ENCODE data around the gene HTR3D.

DNA sequence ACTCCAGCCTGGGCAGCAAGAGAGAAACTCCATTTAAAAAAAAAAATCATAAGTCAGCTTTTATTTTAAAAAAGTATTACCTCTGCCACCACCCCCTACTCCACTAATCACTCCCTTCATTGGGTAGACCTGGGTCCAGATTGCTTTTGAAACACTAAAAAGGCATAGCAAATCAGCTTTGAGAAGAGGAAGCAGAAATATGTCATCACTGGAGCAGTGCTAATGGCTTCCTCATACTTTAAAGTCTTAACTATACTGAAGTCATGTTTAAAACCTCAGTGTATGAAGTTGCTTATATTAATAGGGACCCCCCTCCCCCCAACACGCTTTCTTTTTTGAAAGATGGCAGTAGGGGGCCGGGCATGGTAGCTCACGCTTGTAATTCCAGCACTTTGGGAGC, 1.0 kb upstream of the HTR3D start:
- TF ChIP-seq, protein P1, sequence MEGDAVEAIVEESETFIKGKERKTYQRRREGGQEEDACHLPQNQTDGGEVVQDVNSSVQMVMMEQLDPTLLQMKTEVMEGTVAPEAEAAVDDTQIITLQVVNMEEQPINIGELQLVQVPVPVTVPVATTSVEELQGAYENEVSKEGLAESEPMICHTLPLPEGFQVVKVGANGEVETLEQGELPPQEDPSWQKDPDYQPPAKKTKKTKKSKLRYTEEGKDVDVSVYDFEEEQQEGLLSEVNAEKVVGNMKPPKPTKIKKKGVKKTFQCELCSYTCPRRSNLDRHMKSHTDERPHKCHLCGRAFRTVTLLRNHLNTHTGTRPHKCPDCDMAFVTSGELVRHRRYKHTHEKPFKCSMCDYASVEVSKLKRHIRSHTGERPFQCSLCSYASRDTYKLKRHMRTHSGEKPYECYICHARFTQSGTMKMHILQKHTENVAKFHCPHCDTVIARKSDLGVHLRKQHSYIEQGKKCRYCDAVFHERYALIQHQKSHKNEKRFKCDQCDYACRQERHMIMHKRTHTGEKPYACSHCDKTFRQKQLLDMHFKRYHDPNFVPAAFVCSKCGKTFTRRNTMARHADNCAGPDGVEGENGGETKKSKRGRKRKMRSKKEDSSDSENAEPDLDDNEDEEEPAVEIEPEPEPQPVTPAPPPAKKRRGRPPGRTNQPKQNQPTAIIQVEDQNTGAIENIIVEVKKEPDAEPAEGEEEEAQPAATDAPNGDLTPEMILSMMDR (IDR thresholded peaks at IDR 0.05): no peak
- TF ChIP-seq EZH2 (IDR thresholded peaks at IDR 0.05; ENCODE audit: borderline replicate concordance, insufficient read depth, low read depth, low read length, poor library complexity, severe bottlenecking): no peak

All from B cell (primary cell).